GM21786 (cell line): Measurements from ENCODE around the gene TLE3.
A peak's percentile ranks its signal among the peaks of the same experiment; 100 is the strongest.
"Not testable (repeated sequence)": the region's sequence is repeated elsewhere in the genome, so short reads cannot be mapped to it uniquely, and the experiment has no call there.

Experiments used
- ATAC-seq: cut with Tn5 transposase; IDR thresholded peaks from one replicate; pipeline ENCODE4 v1.9.1; 2021; ENCODE audit not compliant: unreplicated experiment

Gene TLE3

GRCh38 chr15:70127288-70127746, 29.6 kb upstream of the TLE3 start:
- no peak for ATAC-seq

GRCh38 chr15:70126362-70126761, 28.6 kb upstream of the TLE3 start:
- no peak for ATAC-seq

GRCh38 chr15:70125605-70126004, 27.9 kb upstream of the TLE3 start:
- ATAC-seq = peak; percentile 50

- ATAC-seq = no peak
Observed at GRCh38 chr15:70121624-70122302, 24.0 kb upstream of the TLE3 start.

DNA sequence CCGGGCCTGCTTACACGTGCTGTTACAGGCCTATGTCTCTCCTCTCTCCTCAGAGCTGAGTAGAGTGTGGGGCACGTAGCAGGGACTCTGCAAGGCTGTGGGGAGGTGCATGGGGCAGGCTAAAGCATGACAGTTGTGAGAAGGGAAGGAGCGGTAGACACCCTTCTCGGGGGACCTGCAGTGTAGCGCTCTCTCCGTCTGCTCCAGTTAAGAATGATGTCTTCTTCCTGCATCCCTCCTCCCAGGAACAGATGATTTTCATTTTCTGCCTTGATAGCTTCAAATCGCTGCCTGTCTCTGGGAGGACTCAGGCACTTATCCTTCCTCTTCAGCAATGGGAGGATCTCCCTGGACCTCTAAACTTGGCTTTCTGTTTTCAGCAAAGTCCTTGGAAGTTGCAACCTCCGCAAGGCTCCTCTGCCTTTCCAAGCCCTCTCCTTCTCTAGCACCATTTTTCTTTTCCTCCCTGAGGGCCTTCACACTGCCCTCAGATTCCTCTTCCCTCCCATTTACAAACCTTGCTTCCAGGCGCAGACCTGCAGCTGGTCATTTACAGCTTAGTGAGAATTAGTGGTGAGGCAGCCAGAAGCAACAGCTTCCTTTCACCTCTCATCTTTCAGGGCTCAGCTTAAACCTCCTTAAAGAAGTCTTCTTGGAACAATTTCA, 23.4 kb upstream of the TLE3 start:
- ATAC-seq = no peak

DNA sequence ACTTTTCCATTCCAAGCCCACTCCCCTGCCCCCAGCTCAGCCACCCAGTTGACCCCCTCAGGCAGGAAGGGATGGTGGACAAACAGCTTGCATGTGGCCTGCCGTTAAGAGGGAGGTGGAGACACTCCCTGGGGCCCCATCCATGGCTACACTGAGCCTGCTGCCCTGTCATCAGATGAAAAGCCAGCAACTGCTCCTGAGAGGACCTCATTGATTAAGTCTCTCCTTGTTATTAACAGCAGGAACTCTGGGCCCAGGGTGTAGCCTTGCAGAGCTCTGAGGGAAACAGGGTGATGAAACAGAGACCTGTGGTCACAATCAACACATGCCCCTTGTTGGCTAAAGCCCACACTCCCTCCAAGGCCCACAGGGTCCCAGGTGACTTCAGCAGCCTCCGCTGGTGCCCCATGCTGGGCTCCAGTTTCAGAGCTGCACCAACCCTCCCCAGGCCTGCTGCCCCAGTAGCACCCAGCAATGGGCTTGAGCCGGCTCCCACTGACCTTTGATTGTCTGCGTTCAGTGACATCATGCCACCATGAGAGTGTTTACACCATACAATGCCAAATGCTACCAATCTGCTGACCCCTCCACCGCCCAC, 22.3 kb upstream of the TLE3 start:
- no peak for ATAC-seq

DNA sequence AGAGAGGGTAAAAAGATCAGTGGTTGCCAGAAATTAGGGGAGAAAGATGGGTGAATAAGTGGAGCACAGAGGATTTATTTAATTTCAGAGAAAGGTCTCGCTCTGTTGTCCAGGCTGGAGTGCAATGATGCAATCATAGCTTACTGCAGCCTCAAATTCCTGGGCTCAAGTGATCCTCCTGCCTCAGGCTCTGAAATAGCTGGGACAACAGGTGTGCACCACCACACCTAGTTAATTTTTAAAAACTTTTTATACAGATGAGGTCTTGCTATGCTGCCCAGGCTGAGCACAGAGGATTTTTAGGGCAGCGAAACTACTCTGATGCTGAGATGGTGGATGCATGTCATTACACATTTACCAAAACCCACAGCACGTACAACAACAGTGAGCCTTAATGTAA, 20.9 kb upstream of the TLE3 start:
- ATAC-seq = no peak

- ATAC-seq = no peak
Observed at GRCh38 chr15:70116317-70116716, 18.6 kb upstream of the TLE3 start.

DNA sequence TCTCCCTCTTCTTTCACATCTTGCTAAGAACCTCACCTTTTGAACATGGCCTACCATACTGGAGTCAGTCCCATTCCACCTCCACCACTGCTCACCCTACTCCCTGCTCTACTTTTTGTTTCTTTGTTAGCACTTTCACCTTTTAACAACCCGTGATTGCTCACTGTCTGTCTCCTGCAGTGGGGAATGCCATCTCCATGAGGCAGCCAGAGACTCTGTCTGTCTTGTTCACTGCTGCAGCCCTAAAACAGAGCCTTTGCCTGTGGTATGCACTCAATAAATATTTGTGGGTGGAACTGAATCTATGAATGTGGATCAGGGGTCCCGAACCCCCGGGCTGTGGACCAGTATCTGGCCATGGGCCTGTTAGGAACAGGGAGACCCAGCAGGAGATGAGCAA, 16.5 kb upstream of the TLE3 start:
- no peak for ATAC-seq

DNA sequence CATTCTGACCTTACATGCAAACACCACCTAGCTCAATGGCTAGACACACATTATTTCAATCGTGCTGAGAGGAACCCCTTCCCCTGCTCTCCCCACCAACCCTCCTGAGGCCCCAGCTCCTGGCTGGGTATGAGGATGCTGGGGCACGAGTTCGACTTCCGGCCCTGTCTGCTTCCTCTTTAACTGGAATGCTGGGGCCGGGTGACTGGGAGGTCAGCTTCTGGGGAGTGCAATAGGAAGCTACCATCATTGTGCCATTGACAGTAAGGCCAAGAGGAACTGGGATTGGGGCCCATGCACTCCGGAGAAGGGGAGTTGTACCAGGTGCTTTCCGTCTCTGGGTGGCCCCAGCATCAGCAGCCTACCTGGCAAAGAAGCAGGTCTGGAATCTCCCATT, 15.6 kb upstream of the TLE3 start:
- no peak for ATAC-seq

GRCh38 chr15:70112572-70113303, 15.0 kb upstream of the TLE3 start:
- ATAC-seq = not testable (repeated sequence)

GRCh38 chr15:70112074-70112395, 14.3 kb upstream of the TLE3 start:
- ATAC-seq = no peak

GRCh38 chr15:70111203-70112073, 13.7 kb upstream of the TLE3 start:
- ATAC-seq = no peak

- no peak for ATAC-seq
Observed at GRCh38 chr15:70109978-70110377, 12.3 kb upstream of the TLE3 start.

- ATAC-seq = no peak
Observed at GRCh38 chr15:70109531-70109930, 11.8 kb upstream of the TLE3 start.

DNA sequence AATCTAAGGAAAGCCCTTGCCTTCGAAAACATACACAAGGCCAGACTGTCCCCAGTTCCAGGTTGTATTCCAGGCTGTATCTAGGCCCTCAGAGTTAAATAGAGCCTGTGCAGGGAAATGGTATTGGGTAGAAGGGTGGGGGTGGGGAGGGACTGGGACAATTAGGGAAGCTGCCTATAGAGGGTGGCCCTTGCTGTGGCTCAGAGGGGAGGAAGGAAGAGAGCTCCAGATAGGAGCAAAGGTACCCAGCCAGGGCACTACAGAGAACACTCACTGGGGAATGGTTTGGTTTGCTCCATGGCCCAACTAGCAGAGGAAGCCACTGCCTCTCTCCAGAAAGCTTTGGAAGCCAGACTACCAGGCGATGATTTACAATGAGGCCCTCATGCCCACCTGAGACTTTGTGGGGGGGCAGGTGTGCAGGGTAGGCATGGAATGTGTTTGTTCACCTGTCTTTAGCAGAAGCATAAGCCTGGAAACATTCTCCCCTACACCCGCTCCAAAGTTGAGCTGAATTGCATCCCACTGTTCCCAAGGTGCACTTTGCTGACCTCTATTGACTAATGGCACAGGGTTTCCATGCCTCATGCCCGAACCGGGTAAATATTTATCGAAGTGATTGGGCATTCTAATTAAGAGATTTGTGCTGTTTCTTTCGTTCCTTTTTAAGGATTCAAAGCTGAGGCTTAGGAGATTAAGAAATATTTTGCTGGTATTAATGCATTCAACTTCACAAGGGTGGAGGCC, 6.3 kb upstream of the TLE3 start:
- no peak for ATAC-seq

DNA sequence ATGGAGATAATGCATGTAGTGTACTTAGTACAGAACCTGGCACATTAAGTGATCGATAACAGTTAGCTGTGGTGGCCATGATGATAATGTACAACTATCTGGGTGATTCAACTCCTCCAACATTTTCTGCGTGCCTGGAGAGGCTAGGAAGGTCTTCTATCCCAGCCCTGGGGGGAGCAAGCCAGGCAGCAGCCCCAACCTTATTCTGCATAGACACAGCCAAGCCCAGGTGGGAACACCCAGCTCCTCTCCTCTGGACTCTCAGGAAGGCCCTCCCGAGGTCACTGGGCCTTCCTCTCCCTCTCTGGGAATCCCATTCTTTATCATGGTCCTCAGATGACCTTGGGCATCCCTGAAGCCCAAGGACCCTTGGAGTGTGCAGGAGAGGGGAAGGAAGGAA, 5.1 kb upstream of the TLE3 start:
- ATAC-seq = no peak

DNA sequence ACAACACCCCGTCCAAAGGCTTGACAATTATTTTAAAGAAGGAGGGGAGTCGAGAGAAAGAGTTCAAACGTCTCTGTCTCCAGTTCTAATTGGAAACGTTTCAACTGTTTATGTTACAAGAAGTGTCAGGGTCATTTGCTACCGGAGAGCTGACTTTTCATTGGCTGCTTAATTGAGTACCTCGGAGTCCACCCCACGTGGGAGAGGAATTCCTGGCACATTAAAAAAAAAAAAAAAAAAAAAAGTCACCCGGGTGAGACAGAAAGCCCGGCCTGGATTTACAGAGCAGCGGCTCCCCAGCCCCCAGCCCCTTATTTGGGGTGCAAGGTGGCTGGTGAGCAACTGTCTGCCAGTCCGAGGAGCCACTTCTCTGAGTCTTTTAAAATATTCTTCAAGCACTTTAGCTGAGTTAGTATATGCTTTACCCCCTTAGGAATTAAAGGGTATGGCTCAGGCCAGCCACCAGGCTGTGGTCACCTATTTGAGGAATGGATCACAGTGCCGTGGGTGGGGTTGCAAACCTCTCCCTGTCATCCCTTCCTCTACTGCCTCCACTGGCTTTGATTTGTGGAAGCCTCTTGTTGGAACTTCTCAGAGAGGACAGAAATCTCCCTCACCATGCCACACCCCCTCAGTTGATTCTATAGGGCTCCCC, 3.9 kb upstream of the TLE3 start:
- ATAC-seq = no peak

DNA sequence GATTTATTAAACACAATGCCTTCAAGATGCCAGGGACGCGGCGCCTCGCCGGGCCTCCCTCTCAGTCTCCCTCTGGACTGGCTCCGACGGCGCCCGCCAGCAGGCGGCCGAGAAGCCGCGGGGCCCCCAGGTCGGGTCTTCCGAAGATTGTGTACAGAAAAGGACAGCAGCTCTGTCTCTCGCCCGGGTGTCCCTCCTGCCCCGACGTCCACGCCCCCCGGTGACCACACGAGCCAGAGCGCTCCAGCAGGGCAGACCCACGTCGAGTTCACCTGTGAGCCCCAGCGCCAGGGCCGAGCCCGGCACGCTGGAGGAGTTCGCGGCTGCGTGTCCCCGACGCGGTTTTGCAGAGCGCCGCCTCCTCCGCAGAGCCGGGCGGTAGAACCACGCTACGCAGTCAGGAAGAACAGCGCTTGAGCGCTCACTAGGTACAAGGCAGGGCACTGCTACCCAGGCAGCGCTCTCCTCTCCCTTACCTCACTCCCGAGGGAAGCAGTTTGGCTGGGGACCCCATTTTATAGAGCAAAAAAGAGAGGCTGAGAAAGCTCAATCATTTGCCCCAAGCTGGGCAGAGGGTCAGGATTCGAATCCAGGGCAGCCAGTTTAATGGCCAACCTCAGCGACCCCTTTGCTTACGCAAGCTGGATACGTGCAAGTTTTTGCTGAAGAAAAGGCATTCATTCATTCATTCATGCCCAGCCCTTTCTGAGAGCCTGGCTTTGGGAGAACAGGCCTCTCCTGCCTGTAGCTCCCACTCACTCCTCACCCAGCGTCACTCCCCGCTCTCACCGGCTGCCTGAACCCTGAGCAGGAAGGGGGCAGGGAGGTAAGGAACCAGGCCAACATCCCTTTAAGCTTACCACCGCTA, 3.0 kb upstream of the TLE3 start:
- ATAC-seq = no peak
